Measurements from ENCODE around the gene LMNA. TPM values are rescaled to one million over a fixed set of nuclear protein-coding genes. Genes with fewer than 3 reads are reported as not detected.

The LMNA gene
- polyA plus RNA-seq, 1 of the 3 experiments (the other 2 are of a cell fraction): 983 TPM

- no peak for TF ChIP-seq EP300 (IDR thresholded peaks at IDR 0.05; ENCODE audit: borderline replicate concordance in 1 of 2, low read depth in 1 of 2, low read length in 1 of 2)
Measured at GRCh38 chr1:156163712-156164111, 49.2 kb downstream of the LMNA start (continued).

GRCh38 chr1:156164125-156164831 lies 49.8 kb downstream of the LMNA start:
- no peak overlapping the region for H3K9ac ChIP-seq
- ChIA-PET CTCF (interaction anchor here (1.0 to 2.2 kb wide), 8 partner anchors 9 to 95 kb away, joined by 3 to 7 read pairs (median 5); no protein-coding TSS in a partner anchor), POLR2A (no interaction called here)
- H3K9me3 ChIP-seq: no peaks in the 10 kb centered on the region
- no peak overlapping the region for H2AFZ ChIP-seq (ENCODE audit: low read depth)
- H3K9me2 ChIP-seq: no peaks in the 10 kb centered on the region
- H3K27ac ChIP-seq (ENCODE audit: low read depth in 2 of 2, low read length in 1 of 2): no peak overlapping the region
- H3K4me2 ChIP-seq: no peak overlapping the region
- no peaks in the 10 kb centered on the region for H3F3A ChIP-seq (replicated peaks; ENCODE audit: insufficient read depth)
- no peaks in the 10 kb centered on the region for H3K36me3 ChIP-seq (replicated peaks in 1 of 2; ENCODE audit: control insufficient read depth in 1 of 2, insufficient read depth in 2 of 2, low read length in 1 of 2)
- no peaks in the 10 kb centered on the region for H4K20me1 ChIP-seq (ENCODE audit: insufficient read depth)
- DNase-seq: no peak
- H3K4me1 ChIP-seq (ENCODE audit: control insufficient read depth in 1 of 2, insufficient read depth in 2 of 2, low read depth in 1 of 2, low read length in 1 of 2): peaks cover 3 to 18% of the 10 kb centered on the region in 2 experiments; a peak in 2 of 4 replicates
- H3K27me3 ChIP-seq (ENCODE audit: insufficient read depth): no peaks in the 10 kb centered on the region
- no peak overlapping the region for H3K4me3 ChIP-seq (ENCODE audit: low read depth in 2 of 2, low read length in 1 of 2)
- no peaks in the 10 kb centered on the region for H3K79me2 ChIP-seq (ENCODE audit: insufficient read depth)
- WGBS (ENCODE audit: low lambda C conversion rate): 92% methylated on average over 6 of the region's 6 CpGs
- no peak for TF ChIP-seq YY1 (IDR thresholded peaks at IDR 0.05; ENCODE audit: low read depth)
- no peak for TF ChIP-seq IRF3 (IDR thresholded peaks at IDR 0.05; ENCODE audit: low read depth, low read length)
- TF ChIP-seq GABPA (IDR thresholded peaks at IDR 0.05; ENCODE audit: low read depth): no peak
- TF ChIP-seq MAX (IDR thresholded peaks at IDR 0.05; ENCODE audit: low read depth): no peak
- no peak for TF ChIP-seq JUND (IDR thresholded peaks at IDR 0.05)
- TF ChIP-seq SIN3A (IDR thresholded peaks at IDR 0.05; ENCODE audit: borderline replicate concordance, low read depth, low read length): no peak
- TF ChIP-seq FOXJ3 (CRISPR knock-in tag; IDR thresholded peaks at IDR 0.05): no peak
- TF ChIP-seq NRF1 (IDR thresholded peaks at IDR 0.05; ENCODE audit: low read depth, low read length): no peak
- TF ChIP-seq RXRA (IDR thresholded peaks at IDR 0.05; ENCODE audit: borderline replicate concordance, low read depth): no peak
- TF ChIP-seq ZBTB33 (IDR thresholded peaks at IDR 0.05; ENCODE audit: borderline replicate concordance, low read depth): no peak
- TF ChIP-seq FOXM1 (IDR thresholded peaks at IDR 0.05; ENCODE audit: low read depth): no peak
- TF ChIP-seq SMC3 (IDR thresholded peaks at IDR 0.05; ENCODE audit: low read depth, low read length): no peak
- no peak for TF ChIP-seq USF1 (IDR thresholded peaks at IDR 0.05; ENCODE audit: borderline replicate concordance, low read depth)
- TF ChIP-seq TCF12 (IDR thresholded peaks at IDR 0.05): no peak
- no peak for TF ChIP-seq RFX5 (IDR thresholded peaks at IDR 0.05; ENCODE audit: low read length)
- no peak for TF ChIP-seq ELF1 (IDR thresholded peaks at IDR 0.05)
- TF ChIP-seq PBX3 (IDR thresholded peaks at IDR 0.05): no peak
- TF ChIP-seq MEF2A (IDR thresholded peaks at IDR 0.05; ENCODE audit: borderline replicate concordance, low read depth): no peak

Data from SK-N-SH (cell line).